ENCODE measurements around the gene ALDH1A1.

DNA sequence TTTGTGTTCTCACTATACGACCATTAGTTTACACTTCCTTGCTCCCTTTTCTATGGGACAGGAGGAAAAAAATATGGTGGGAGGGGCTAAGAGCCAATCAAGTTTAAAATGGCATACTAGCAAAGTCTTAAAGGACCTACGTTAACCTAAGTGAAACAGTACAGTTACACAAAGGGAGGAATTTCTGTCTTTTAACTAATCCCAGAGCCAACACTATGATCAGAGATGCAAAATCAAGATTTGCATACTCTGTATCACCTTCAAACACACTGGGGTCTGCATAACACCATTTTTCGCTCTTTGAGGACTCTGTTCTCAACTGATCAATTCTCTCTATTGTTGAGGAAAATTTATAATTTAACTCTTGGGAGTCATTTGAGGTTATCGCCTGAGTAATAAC lies 49.8 kb downstream of the ALDH1A1 start:
- TF ChIP-seq CTCF (tag by site-specific recombination; IDR thresholded peaks at IDR 0.05) (no peak), KLF9 (tag by site-specific recombination; IDR thresholded peaks at IDR 0.05; ENCODE audit: low read depth) (no peak), ZNF423 (tag by site-specific recombination; IDR thresholded peaks at IDR 0.05) (no peak), ZNF776 (tag by site-specific recombination; IDR thresholded peaks at IDR 0.05; ENCODE audit: borderline replicate concordance) (no peak), KLF8 (tag by site-specific recombination; IDR thresholded peaks at IDR 0.05) (no peak), ZNF658 (tag by site-specific recombination; IDR thresholded peaks at IDR 0.05) (no peak), ZNF473 (tag by site-specific recombination; IDR thresholded peaks at IDR 0.05) (no peak), ZNF639 (tag by site-specific recombination; IDR thresholded peaks at IDR 0.05) (no peak), FEZF1 (tag by site-specific recombination; IDR thresholded peaks at IDR 0.05) (no peak), ZNF514 (tag by site-specific recombination; IDR thresholded peaks at IDR 0.05) (no peak)

All from HEK293 (cell line).